HepG2 (cell line): ENCODE results near the gene SDK2. TPM values are rescaled to one million over a fixed set of nuclear protein-coding genes. Genes with fewer than 3 reads are reported as not detected.

ENCODE experiments used
- ATAC-seq: fragments of 200-7000 bp; cut with Tn5 transposase; 3 replicates; pipeline ENCODE4 v1.9.1; 2020; ENCODE audit warnings: mild to moderate bottlenecking, moderate library complexity
- BruUV-seq: library from RNA; stranded (reverse); fragments of 400-500 nt; replicated peaks from 2 replicates; lab custom pipeline; 2021; lab: Mats Ljungman, UMichigan
- CTCF ChIA-PET: fragments of 300-600 bp; formaldehyde crosslinking; extraction: SDS; loops from one replicate; lab custom pipeline; 2021; ENCODE audit warnings: low total read pairs, inconsistent platforms, low intra/inter-chr PET ratio; lab: Yijun Ruan, JAX
- POLR2A ChIA-PET: fragments of 350-600 bp; sonication (Branson Sonifier 250); formaldehyde crosslinking; loops from one replicate; lab custom pipeline; 2020; ENCODE audit warnings: antibody characterized with exemption, inconsistent platforms; lab: Yijun Ruan, JAX
- DNase-seq: peaks from one replicate; pipeline ENCODE4 v3.0.0-alpha.2; 2015; ENCODE audit warnings: low spot score
- FAIRE-seq: peaks from 3 replicates; lab custom pipeline; 2011; peaks lifted over from hg19 to GRCh38; lab: Jason Lieb, UNC
- H2AFZ ChIP-seq: one replicate; pipeline ENCODE4 v1.6.1; 2011; ENCODE audit warnings: low read length, inconsistent platforms
- H3K27ac ChIP-seq: fragments of 300-600 bp; 3 replicates; pipeline ENCODE4 v1.8.0; 2011; ENCODE audit warnings: mixed run types, mild to moderate bottlenecking, mixed read lengths, low read length, inconsistent platforms; ENCODE audit not compliant: insufficient read depth; ENCODE audit errors: extremely low read length
- H3K27me3 ChIP-seq, 2 experiments: fragments of 200-600 bp in 1 of 2; 2 replicates in 1 of 2; 3 replicates in 1 of 2; pipeline versions ENCODE4 v1.6.0 to v1.8.0; 2011; ENCODE audit warnings: low read length in 2 of 2, mild to moderate bottlenecking in 2 of 2, moderate library complexity in 2 of 2, inconsistent platforms in 1 of 2; ENCODE audit not compliant: insufficient read depth in 2 of 2, control insufficient read depth in 1 of 2
- H3K36me3 ChIP-seq, 2 experiments: fragments of 200-600 bp in 1 of 2; replicated peaks in 1 of 2; 2 replicates in 1 of 2; 3 replicates in 1 of 2; pipeline versions ENCODE4 v1.5.1 to v1.8.0; 2011; ENCODE audit warnings: low read length in 2 of 2, inconsistent platforms in 1 of 2; ENCODE audit not compliant: insufficient read depth in 2 of 2, control insufficient read depth in 1 of 2
- H3K4me1 ChIP-seq: 2 replicates; pipeline ENCODE4 v1.5.1; 2012; ENCODE audit warnings: low read length, inconsistent platforms; ENCODE audit not compliant: insufficient read depth
- H3K4me2 ChIP-seq: 2 replicates; pipeline ENCODE4 v1.6.0; 2011; ENCODE audit warnings: low read depth, low read length, inconsistent platforms
- H3K4me3 ChIP-seq, 3 experiments: fragments of 200-600 bp in 1 of 3; sonication (generic), shearing (Covaris generic) in 1 of 3; replicated peaks in 1 of 3; 2 replicates each; pipeline ENCODE4 v1.5.1; 2011 to 2016; ENCODE audit warnings: low read length in 3 of 3, inconsistent platforms in 2 of 3, low read depth in 2 of 3, mild to moderate bottlenecking in 2 of 3, control low read depth in 1 of 3, mixed read lengths in 1 of 3; ENCODE audit not compliant: insufficient read depth in 1 of 3
- H3K79me2 ChIP-seq: one replicate; pipeline ENCODE4 v1.6.1; 2011; ENCODE audit warnings: low read length, inconsistent platforms; ENCODE audit not compliant: insufficient read depth
- H3K9ac ChIP-seq: 2 replicates; pipeline ENCODE4 v1.6.0; 2011; ENCODE audit warnings: mild to moderate bottlenecking, low read depth, low read length, inconsistent platforms; ENCODE audit not compliant: insufficient read depth
- H3K9me3 ChIP-seq: 2 replicates; pipeline ENCODE4 v1.5.1; 2012; ENCODE audit warnings: mild to moderate bottlenecking, low read length
- H4K20me1 ChIP-seq: 2 replicates; pipeline ENCODE4 v1.6.0; 2011; ENCODE audit warnings: inconsistent platforms, mild to moderate bottlenecking, low read length, moderate library complexity; ENCODE audit not compliant: insufficient read depth
- ASH2L ChIP-seq: fragments of 300-600, 200-600 bp; sonication (generic); IDR thresholded peaks from 2 replicates; pipeline ENCODE4 v1.7.0; 2017; ENCODE audit warnings: low read depth, mild to moderate bottlenecking, moderate library complexity, mixed read lengths, low read length; ENCODE audit not compliant: insufficient read length
- BHLHE40 ChIP-seq: IDR thresholded peaks from 2 replicates; pipeline ENCODE4 v1.6.1; 2011; ENCODE audit warnings: low read length, improper control_type of control experiment
- FOXA3 ChIP-seq: IDR thresholded peaks from 2 replicates; pipeline ENCODE4 v1.6.1; 2016; ENCODE audit warnings: missing genetic modification reagents, missing compliant biosample characterization
- IRF2 ChIP-seq: IDR thresholded peaks from 2 replicates; pipeline ENCODE4 v1.6.1; 2018; ENCODE audit warnings: missing genetic modification reagents, missing compliant biosample characterization
- IRX3 ChIP-seq: sonication (generic); formaldehyde crosslinking; IDR thresholded peaks from 2 replicates; pipeline ENCODE4 v1.8.1; 2023; ENCODE audit warnings: mild to moderate bottlenecking, low read depth, missing genetic modification reagents, borderline replicate concordance
- MAFF ChIP-seq: IDR thresholded peaks from 2 replicates; pipeline ENCODE4 v1.6.1; 2011; ENCODE audit warnings: low read depth, low read length, improper control_type of control experiment
- NCOA2 ChIP-seq: sonication (generic); formaldehyde crosslinking; IDR thresholded peaks from 2 replicates; pipeline ENCODE4 v1.8.0; 2022; ENCODE audit warnings: inconsistent platforms
- NFKBIZ ChIP-seq: IDR thresholded peaks from 2 replicates; pipeline ENCODE4 v1.6.1; 2018; ENCODE audit warnings: missing genetic modification reagents, missing compliant biosample characterization
- ZNF121 ChIP-seq: sonication (generic); formaldehyde crosslinking; IDR thresholded peaks from 2 replicates; pipeline ENCODE4 v1.5.0; 2020; ENCODE audit warnings: mild to moderate bottlenecking, missing genetic modification reagents
- ZNF530 ChIP-seq: sonication (generic); formaldehyde crosslinking; IDR thresholded peaks from 2 replicates; pipeline ENCODE4 v1.5.0; 2020; ENCODE audit warnings: low read depth, mild to moderate bottlenecking, missing genetic modification reagents
- ZNF598 ChIP-seq: sonication (generic); formaldehyde crosslinking; IDR thresholded peaks from 2 replicates; pipeline ENCODE4 v1.5.1; 2020; ENCODE audit warnings: mild to moderate bottlenecking, missing genetic modification reagents, borderline replicate concordance
- ZNF7 ChIP-seq: IDR thresholded peaks from 2 replicates; pipeline ENCODE4 v1.6.1; 2016; ENCODE audit warnings: missing biosample characterization, missing genetic modification reagents
- ZNF703 ChIP-seq: sonication (generic); formaldehyde crosslinking; IDR thresholded peaks from 2 replicates; pipeline ENCODE4 v1.5.1; 2020; ENCODE audit warnings: missing genetic modification reagents, mild to moderate bottlenecking, moderate library complexity, borderline replicate concordance
- ZSCAN9 ChIP-seq: IDR thresholded peaks from 2 replicates; pipeline ENCODE4 v1.6.1; 2016; ENCODE audit warnings: borderline replicate concordance
- WGBS: methylation state at CpG from one replicate; pipeline ENCODE4 v1.1.6; 2017; ENCODE audit warnings: low lambda C conversion rate; 5-methylcytosine and 5-hydroxymethylcytosine counted together
- in situ Hi-C: cut with HindIII; loops from 2 replicates; pipeline ENCODE4 v1.10.0; 2017; ENCODE audit warnings: low pct_unique_long_range_greater_than_20kb; ENCODE audit not compliant: extremely low pct_ligation_motif_present
- intact Hi-C: fragments of 100-400 bp; cut with micrococcal nuclease; formaldehyde crosslinking; loops from one replicate; pipeline ENCODE4 v1.10.0; 2022; ENCODE audit not compliant: unreplicated experiment
- polyA plus RNA-seq, 8 experiments: library from polyadenylated mRNA; depleted of rRNA in 3 of 8; stranded (reverse) in 7 of 8; unstranded in 1 of 8; fragments of >200 nt; fragmentation: Illumina TruSeq in 4 of 8; extraction: Trizol in 4 of 8; gene quantifications; 2 replicates each; pipeline versions ENCODE4 v1.2.1 to v1.2.3, GENCODE V29; 2011 to 2016; ENCODE audit warnings: low read depth in 4 of 8, missing spikeins in 1 of 8, mixed read lengths in 1 of 8; ENCODE audit not compliant: insufficient read depth in 1 of 8
- total RNA-seq, 5 experiments: library from RNA; depleted of rRNA; stranded (reverse); fragments of >200 nt; fragmentation: Illumina TruSeq; extraction: Trizol; gene quantifications; 2 replicates each; pipeline ENCODE4 v1.2.3, GENCODE V29; 2016; ENCODE audit warnings: low read depth in 1 of 5
- TF ChIP-seq, protein P1 (sequence below): sonication (generic); formaldehyde crosslinking; IDR thresholded peaks from 2 replicates; pipeline ENCODE4 v1.5.1; 2020; ENCODE audit warnings: mild to moderate bottlenecking, missing genetic modification reagents, moderate library complexity
- TF ChIP-seq, protein P2 (sequence below): sonication (generic); formaldehyde crosslinking; IDR thresholded peaks from 2 replicates; pipeline ENCODE4 v1.5.1; 2020; ENCODE audit warnings: mild to moderate bottlenecking, missing genetic modification reagents, borderline replicate concordance
- TF ChIP-seq, protein P3 (sequence below): sonication (generic); IDR thresholded peaks from 2 replicates; pipeline ENCODE4 v1.6.1; 2016; ENCODE audit warnings: low read depth, borderline replicate concordance

The SDK2 gene
- total and polyA plus RNA-seq, 2 of the 13 experiments (the other 11 are each of a cell fraction or from before 2014, with no cell fraction given) = not detected

DNA sequence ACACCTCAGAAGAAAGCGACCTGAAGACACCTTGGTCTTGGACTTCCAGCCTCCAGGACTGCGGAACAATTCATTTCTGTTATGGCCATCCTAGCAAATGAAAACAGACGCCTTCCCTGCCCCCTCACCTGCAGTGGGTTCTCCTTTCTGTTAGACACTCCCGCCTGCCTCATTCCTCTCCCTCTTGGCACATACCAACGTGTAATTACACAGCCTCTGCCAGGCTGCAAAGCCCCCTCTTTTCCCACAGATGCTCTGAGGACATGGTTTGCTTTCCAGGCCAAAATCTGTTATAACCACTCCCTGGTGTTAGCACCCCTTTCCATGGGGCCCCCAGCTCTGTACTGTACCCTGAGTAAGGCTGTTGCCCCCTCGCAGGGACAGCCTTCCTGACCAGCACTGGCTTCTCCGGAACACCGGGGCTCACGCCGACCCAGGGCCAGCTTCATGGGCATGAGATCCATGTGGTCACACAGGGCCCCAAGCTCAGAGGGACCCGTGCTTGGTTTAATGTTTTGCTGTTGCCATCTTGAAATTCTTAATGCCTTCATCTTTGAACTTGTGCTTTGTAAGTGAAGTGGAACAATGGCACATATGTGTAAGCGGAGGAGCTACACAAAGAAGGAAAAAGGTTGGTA, 64.1 kb downstream of the SDK2 start (continued):
- TF ChIP-seq, protein P1, sequence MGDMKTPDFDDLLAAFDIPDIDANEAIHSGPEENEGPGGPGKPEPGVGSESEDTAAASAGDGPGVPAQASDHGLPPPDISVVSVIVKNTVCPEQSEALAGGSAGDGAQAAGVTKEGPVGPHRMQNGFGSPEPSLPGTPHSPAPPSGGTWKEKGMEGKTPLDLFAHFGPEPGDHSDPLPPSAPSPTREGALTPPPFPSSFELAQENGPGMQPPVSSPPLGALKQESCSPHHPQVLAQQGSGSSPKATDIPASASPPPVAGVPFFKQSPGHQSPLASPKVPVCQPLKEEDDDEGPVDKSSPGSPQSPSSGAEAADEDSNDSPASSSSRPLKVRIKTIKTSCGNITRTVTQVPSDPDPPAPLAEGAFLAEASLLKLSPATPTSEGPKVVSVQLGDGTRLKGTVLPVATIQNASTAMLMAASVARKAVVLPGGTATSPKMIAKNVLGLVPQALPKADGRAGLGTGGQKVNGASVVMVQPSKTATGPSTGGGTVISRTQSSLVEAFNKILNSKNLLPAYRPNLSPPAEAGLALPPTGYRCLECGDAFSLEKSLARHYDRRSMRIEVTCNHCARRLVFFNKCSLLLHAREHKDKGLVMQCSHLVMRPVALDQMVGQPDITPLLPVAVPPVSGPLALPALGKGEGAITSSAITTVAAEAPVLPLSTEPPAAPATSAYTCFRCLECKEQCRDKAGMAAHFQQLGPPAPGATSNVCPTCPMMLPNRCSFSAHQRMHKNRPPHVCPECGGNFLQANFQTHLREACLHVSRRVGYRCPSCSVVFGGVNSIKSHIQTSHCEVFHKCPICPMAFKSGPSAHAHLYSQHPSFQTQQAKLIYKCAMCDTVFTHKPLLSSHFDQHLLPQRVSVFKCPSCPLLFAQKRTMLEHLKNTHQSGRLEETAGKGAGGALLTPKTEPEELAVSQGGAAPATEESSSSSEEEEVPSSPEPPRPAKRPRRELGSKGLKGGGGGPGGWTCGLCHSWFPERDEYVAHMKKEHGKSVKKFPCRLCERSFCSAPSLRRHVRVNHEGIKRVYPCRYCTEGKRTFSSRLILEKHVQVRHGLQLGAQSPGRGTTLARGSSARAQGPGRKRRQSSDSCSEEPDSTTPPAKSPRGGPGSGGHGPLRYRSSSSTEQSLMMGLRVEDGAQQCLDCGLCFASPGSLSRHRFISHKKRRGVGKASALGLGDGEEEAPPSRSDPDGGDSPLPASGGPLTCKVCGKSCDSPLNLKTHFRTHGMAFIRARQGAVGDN = no peak
- no peak for TF ChIP-seq IRF2 (CRISPR knock-in tag)

GRCh38 chr17:73576556-73577098, 67.6 kb downstream of the SDK2 start:
- in situ Hi-C loops (no loop called here), intact Hi-C loops (no loop called here)
- Histone ChIP-seq H3K79me2 (no peaks in the 10 kb centered on the region), H4K20me1 (no peaks in the 10 kb centered on the region; the same call in 1 of the 2 replicates), H3K36me3 (no peaks in the 10 kb centered on the region), H3K9ac (no peak overlapping the region), H3K27me3 (peaks cover 11 to 73% of the 10 kb centered on the region in 2 experiments), H2AFZ (no peak overlapping the region), H3K4me1 (no peaks in the 10 kb centered on the region), H3K9me3 (no peaks in the 10 kb centered on the region), H3K4me2 (no peak overlapping the region), H3K4me3 (no peak overlapping the region), H3K27ac (no peak overlapping the region)
- FAIRE-seq = no peak
- BruUV-seq = no TSS peak
- ChIA-PET CTCF (no interaction called here), POLR2A (no interaction called here)
- WGBS = 3% methylated on average over 6 of the region's 6 CpGs
- no peak for ATAC-seq
- TF ChIP-seq ZNF7 = no peak
- TF ChIP-seq NFKBIZ = no peak
- TF ChIP-seq MAFF = no peak
- no peak for TF ChIP-seq ZSCAN9 (CRISPR knock-in tag)
- TF ChIP-seq ZNF703 = no peak
- no peak for TF ChIP-seq ZNF530 (CRISPR knock-in tag)
- no peak for TF ChIP-seq BHLHE40
- TF ChIP-seq IRX3 (CRISPR knock-in tag) = no peak
- TF ChIP-seq, protein P2, sequence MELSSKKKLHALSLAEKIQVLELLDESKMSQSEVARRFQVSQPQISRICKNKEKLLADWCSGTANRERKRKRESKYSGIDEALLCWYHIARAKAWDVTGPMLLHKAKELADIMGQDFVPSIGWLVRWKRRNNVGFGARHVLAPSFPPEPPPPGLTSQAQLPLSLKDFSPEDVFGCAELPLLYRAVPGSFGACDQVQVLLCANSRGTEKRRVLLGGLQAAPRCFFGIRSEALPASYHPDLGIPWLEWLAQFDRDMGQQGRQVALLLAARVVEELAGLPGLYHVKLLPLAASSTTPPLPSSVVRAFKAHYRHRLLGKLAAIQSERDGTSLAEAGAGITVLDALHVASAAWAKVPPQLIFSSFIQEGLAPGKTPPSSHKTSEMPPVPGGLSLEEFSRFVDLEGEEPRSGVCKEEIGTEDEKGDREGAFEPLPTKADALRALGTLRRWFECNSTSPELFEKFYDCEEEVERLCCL (CRISPR knock-in tag) = no peak
- no peak for TF ChIP-seq FOXA3 (CRISPR knock-in tag)
- no peak for TF ChIP-seq NCOA2 (CRISPR knock-in tag)
- TF ChIP-seq ZNF598 (CRISPR knock-in tag) = no peak
- TF ChIP-seq ASH2L = no peak
- TF ChIP-seq, protein P3, sequence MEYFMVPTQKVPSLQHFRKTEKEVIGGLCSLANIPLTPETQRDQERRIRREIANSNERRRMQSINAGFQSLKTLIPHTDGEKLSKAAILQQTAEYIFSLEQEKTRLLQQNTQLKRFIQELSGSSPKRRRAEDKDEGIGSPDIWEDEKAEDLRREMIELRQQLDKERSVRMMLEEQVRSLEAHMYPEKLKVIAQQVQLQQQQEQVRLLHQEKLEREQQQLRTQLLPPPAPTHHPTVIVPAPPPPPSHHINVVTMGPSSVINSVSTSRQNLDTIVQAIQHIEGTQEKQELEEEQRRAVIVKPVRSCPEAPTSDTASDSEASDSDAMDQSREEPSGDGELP = no peak
- no peak for TF ChIP-seq ZNF121
- DNase-seq = no peak
